GM19025 (cell line): Measurements from ENCODE around the gene UBE2F.
A peak's percentile ranks its signal among the peaks of the same experiment; 100 is the strongest.
"Not testable (repeated sequence)": the region's sequence is repeated elsewhere in the genome, so short reads cannot be mapped to it uniquely, and the experiment has no call there.

Experiments used
- ATAC-seq: cut with Tn5 transposase; IDR thresholded peaks from one replicate; pipeline ENCODE4 v1.9.1; 2021; ENCODE audit warnings: mild to moderate bottlenecking, low read depth, moderate library complexity; ENCODE audit not compliant: unreplicated experiment

Gene UBE2F

DNA sequence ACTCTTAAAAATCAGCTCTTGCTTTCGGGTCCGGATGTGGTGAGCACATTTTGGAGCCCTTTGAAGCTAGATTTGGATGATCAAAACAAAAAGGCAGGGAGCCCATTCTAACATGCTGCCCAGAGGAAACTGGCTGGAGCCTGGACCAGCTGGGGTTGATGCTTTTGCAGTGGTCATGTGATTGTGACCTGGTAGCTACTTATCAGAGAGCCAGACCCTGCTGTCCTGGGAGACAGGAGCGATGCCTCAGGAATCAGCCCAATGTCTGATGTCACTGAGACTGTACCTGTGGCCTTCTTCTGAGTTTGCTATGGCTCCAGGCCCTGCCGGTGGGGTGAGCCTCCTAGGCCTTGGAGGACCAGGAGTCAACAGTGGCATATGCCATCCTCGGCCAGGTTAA lies 75.3 kb downstream of the UBE2F start:
- no peak for ATAC-seq

GRCh38 chr2:238042849-238043584 lies 76.2 kb downstream of the UBE2F start:
- ATAC-seq, result no peak

DNA sequence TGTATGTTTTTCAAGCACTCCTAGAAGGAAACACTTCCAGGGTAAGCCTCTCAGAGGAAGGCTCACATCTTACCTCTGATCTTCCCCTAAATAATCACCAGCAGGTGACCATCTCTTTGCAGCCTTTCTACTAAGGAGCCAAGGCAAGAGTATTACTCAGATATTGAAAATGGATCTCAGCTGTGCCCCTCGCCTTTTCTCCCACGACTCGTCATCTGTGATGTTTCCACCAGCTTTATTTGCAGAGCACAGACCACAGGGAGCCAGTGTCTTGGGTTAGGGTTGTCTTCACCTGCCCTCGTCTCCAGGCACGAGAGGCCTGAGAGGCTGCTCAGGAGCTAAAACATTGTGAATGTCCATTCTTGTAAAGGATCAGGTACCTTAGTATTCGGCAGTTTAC lies 77.0 kb downstream of the UBE2F start:
- no peak for ATAC-seq

DNA sequence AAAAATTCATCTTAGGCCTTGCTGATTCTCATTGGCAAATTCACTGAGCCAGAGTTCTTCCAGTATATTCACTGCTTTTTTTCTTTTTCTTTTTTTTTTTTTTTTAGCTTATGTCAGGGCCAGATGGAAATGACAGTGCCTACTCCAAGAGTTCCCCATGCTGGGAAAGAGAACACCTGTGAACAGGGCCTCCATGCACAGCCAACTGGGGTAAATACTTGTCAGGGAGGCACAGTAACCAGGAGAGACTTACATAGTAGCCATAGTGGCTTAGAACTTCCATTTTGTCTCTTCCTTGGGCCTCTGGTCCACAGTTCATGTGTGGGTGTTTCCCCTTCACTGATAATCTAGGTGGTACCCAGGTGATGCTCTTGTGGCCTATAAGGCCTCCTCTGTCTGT lies 78.8 kb downstream of the UBE2F start:
- no peak for ATAC-seq

- no peak for ATAC-seq
These were observed 80.0 kb downstream of the UBE2F start for GRCh38 chr2:238046725-238047270.

DNA sequence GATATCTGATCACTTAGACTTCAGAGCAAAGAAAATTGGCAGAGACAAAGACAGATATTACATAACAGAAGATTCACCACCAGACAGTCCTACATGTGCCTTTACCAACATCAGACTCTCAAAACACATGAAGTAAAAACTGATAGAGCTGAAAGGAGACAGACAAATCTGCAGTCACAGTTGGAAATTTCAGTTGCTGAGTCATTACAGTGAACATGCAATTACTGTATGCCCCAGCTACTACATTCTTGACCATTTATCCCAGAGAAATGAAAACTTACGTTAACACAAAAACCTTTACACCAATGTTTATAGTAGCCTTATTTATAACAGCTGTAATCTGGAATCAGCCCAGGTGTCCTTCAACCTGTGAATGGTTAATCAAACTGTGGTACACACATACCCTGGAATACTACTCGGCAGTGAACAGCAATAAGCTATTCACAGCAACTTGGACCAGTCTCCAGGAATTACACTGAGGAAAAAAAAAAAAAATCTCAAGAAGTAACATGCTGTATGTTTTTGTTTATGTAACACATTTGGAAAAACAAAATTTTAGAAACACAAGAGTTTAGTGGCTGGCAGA lies 86.5 kb downstream of the UBE2F start:
- no peak for ATAC-seq

DNA sequence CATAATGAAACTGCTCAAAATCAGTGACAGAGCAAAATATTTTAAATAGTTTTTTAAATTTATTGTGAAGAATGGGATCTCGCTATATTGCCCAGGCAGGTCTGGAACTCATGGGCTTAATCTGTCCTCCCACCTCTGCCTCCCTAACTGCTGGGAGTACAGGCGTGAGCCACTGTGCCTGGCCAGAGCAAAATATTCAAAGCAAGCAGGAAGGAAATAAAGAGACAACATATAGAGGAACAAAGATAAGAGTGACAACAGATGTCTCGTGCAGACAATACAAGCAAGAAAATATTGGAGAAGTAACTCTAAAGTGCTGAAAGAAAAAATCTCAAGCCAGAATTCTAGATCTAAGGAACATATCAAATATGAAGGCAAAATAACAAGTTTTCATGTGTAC lies 89.0 kb downstream of the UBE2F start:
- no peak for ATAC-seq

DNA sequence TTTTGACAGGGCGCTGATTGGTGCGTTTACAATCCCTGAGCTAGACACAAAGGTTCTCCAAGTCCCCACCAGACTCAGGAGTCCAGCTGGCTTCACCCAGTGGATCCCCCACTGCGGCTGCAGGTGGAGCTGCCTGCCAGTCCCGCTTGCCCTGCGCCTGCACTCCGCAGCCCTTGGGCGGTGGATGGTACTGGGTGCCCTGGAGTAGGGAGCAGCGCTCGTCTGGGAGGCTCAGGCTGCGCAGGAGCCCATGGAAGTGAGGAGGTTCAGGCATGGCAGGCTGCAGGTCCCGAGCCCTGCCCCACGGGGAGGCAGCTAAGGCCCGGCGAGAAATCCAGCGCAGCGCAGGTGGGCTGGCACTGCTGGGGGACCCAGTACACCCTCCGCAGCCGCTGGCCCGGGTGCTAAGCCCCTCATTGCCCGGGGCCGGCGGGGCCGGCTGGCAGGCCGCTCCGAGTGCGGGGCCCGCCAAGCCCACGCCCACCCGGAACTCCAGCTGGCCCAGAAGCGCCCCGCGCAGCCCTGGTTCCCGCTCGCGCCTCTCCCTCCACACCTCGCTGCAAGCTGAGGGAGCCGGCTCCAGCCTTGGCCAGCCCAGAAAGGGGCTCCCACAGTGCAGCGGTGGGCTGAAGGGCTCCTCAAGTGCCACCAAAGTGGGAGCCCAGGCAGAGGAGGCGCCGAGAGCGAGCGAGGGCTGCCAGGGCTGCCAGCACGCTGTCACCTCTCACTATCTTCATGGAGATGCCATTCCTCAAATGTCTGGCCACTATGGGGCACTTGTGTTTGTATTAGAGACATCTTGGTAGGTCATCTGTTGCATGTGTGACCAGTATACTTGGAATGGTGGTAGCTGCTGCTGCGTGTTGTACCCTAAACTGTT lies 91.1 kb downstream of the UBE2F start:
- ATAC-seq, result not testable (repeated sequence)

DNA sequence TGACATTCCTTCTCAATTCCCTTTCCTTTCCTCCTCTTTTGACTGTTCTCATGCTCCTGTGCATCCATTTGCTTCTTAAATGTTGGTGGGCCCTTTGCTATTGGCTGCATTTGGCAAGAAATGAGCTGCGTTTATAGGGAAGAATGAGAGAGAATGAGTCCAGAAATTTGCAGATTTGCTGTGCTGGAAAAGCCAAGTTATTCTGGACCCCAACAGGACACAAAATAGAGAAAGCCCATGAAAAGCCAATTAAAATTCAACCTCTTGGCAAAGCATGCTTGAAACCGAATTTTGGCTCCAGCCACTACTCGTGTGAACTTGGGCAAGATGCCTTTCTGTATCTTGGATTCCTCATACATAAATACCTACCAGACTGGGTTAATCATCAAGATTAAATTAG lies 92.7 kb downstream of the UBE2F start:
- ATAC-seq, result no peak

GRCh38 chr2:238060096-238060541 lies 93.3 kb downstream of the UBE2F start:
- ATAC-seq, result no peak

GRCh38 chr2:238060542-238061314 lies 93.9 kb downstream of the UBE2F start, which contains the start of gene SCLY:
Gene SCLY, plus strand, starts transcription at chr2:238061001. Its CDS starts 54 bp downstream, at chr2:238061055.
- ATAC-seq, result peak; percentile 96

DNA sequence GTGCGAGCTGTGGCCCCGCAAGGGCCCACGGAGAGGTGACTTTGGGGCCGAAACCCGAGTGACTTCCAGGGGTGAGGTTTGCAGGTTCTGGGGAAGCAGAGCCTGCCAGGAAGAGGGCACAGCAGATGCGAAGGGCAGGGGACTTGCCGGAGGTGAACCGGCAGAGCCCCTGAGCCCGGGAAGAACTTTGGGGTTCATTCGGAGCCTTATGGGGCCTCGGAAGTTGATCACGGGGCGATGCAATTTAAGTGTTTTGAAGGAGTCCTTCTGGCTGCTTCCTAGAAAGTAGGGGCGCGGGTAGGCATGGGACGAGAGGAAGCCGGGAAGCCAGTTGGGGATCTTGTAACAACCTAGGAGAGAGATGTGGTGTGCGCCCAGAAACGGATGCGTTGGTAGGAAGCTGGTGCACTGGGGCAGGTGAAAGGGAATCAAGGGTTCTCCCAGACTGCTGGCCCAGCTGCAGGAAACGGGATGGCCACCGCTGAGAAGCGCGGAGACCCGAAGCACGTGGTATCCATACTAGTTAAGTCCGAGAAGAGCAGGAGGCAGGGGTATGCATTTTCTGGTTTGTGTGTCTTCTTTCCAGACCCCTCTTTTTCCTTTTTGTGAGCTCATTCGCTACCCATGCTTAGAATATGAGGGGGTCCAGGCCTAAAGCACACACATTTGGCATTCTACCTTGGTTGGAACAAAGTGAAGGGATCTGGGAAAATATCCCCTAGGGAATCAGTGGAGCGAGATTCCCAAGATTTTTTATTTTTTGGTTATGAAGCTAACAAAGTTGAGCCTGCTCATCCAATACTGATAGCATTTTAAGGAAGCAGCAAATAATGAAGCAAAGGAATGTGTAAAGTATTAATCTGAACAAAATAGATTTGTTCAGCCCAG lies 94.7 kb downstream of the UBE2F start:
- ATAC-seq, result no peak

DNA sequence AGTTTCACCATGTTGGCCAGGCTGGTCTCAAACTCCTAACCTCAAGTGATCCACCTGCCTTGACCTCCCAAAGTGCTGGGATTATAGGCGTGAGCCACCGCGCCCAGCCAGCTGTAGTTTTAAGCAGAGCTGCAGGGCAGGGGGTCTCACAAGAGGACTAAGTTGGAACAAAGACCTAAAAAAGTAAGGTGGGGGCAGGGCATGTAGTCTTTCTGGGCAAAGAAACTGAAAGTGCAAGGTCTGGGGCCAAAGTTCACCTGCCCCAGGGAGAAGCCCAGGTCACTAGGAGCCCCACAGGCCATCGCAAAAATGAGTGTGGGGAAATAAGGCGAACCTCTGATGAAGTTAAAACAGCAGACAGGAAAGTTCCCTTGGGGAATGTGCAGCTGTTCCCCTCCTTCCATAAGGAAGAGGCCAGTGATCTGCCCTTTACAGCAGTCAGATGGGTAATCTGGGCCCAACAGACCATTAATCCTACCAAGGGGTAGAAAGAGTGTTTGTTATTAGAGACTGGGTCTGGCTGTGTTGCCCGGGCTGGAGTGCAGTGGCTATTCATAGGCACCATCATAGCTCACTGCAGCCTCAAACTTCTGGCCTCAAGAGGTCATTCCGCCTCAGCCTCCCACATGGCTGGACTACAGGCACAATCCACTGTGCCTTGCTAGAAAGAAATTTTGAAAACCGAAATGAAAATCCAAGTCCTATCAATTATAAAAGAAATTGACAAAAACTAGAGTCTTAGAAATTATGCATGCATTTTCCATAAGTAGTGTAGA lies 96.8 kb downstream of the UBE2F start:
- ATAC-seq, result no peak

GRCh38 chr2:238064376-238064775 lies 97.6 kb downstream of the UBE2F start:
- no peak for ATAC-seq

DNA sequence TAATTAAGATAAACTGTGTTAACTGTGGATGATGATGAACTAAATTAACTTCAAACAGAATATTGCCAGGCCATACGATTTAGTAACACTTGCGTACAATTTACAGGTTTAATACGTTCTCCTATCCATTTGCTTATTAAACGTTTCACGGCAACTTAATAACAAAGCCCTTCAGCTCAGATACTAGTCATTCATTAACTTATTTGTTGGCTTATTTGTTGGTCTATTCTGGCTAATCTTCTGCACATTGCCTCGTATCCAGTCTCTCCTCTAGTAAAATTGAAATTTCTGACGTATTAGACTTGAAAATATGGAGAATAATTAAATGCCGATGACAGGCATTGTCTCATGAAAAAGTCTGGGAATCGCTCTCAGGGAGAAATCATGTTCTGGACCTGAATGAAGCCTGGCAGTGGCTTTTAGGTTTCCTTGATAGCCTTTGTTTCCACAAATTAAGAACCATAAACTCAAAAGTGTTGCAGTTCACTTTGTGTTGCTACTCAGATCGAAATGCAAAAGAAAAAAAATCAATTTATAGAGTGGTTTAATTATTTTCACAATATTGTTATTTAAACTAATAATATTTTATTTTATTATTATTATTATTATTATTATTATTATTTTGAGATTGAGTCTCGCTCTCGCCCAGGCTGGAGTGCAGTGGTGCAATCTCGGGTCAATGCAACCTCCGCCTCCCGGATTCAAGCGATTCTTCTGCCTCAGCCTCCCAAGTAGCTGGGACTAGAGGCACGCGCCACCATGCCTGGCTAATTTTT lies 98.4 kb downstream of the UBE2F start:
- no peak for ATAC-seq

GRCh38 chr2:238066218-238066617 lies 99.4 kb downstream of the UBE2F start:
- ATAC-seq, result no peak

DNA sequence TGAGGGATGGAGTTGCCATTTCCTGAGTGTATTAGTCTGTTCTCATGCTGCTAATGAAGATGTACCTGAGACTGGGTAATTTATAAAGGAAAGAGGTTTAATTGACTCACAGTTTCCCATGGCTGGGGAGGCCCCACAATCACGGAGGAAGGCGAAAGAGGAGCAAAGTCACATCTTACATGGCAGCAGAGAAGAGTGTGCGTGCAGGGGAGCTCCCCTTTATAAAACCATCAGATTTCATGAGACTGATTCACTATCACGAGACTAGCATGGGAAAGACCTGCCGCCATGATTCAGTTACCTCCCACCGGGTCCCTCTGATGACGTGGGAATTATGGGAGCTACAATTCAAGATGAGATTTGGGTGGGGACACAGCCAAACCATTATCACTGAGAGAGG lies 99.9 kb downstream of the UBE2F start:
- not testable (repeated sequence) for ATAC-seq

DNA sequence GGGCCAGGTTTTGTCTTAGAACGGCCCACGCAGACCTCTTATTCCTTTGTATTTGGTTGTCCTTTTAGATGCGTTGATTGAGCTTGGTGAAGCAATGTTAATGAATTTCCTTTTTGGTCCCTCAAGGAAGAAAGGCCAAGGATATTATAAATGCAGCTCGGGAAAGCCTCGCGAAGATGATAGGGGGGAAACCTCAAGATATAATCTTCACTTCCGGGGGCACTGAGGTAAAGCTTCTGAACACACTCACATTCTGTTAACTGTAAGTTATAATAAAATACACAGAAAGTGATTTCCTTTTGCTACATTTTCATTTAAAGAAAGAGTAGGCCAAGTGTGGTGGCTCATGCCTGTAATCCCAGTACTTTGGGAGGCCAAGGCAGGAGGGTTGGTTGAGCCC lies 101.1 kb downstream of the UBE2F start:
- ATAC-seq, result no peak
